ENCODE results near the gene PFKFB4.
A peak's percentile ranks its signal among the peaks of the same experiment; 100 is the strongest.

Gene PFKFB4

GRCh38 chr3:48556796-48557626, at the start of gene PFKFB4:
PFKFB4 (minus strand) TSS chr3:48556803; CDS start chr3:48556777, 26 bp downstream.
- TF ChIP-seq YY1 (IDR thresholded peaks at IDR 0.05; ENCODE audit: insufficient read depth, insufficient read length): no peak
- no peak for TF ChIP-seq ZNF274 (IDR thresholded peaks at IDR 0.05; ENCODE audit: low read depth, low read length)
- no peak for TF ChIP-seq SUZ12 (IDR thresholded peaks at IDR 0.05; ENCODE audit: extremely low read depth, insufficient read depth, insufficient read length)
- Histone ChIP-seq H3K4me3 (ENCODE audit: insufficient read length, low read depth) (peak within 1 kb of the TSS; percentile 70), H3K9me3 (ENCODE audit: insufficient read depth, low read length) (no peaks in the 10 kb centered on the region), H3K4me1 (ENCODE audit: insufficient read depth, insufficient read length) (peaks cover 38% of the 10 kb centered on the region), H3K27me3 (ENCODE audit: insufficient read depth, insufficient read length) (no peaks in the 10 kb centered on the region), H3K36me3 (ENCODE audit: insufficient read depth, insufficient read length, low read length) (peaks cover 12% of the 10 kb centered on the region), H3K9ac (ENCODE audit: insufficient read length, low read depth) (peak within 1 kb of the TSS; percentile 87)
- DNase-seq (ENCODE audit: low read depth, low spot score): peak; percentile 99

- TF ChIP-seq SUZ12 (IDR thresholded peaks at IDR 0.05; ENCODE audit: extremely low read depth, insufficient read depth, insufficient read length) (no peak), YY1 (IDR thresholded peaks at IDR 0.05; ENCODE audit: insufficient read depth, insufficient read length) (no peak), ZNF274 (IDR thresholded peaks at IDR 0.05; ENCODE audit: low read depth, low read length) (no peak)
- Histone ChIP-seq H3K36me3 (ENCODE audit: insufficient read depth, insufficient read length, low read length) (peaks cover 92% of the 10 kb centered on the region), H3K27me3 (ENCODE audit: insufficient read depth, insufficient read length) (no peaks in the 10 kb centered on the region), H3K4me1 (ENCODE audit: insufficient read depth, insufficient read length) (peaks cover 24% of the 10 kb centered on the region), H3K9ac (ENCODE audit: insufficient read length, low read depth) (no peak overlapping the region), H3K4me3 (ENCODE audit: insufficient read length, low read depth) (no peak overlapping the region), H3K9me3 (ENCODE audit: insufficient read depth, low read length) (no peaks in the 10 kb centered on the region)
- no peak for DNase-seq (ENCODE audit: low read depth, low spot score)
Observed at GRCh38 chr3:48601622-48601994, 45.0 kb upstream of the PFKFB4 start.

GRCh38 chr3:48600711-48601621, 44.4 kb upstream of the PFKFB4 start:
- Histone ChIP-seq H3K9ac (ENCODE audit: insufficient read length, low read depth) (no peak overlapping the region), H3K4me1 (ENCODE audit: insufficient read depth, insufficient read length) (peaks cover 30% of the 10 kb centered on the region), H3K27me3 (ENCODE audit: insufficient read depth, insufficient read length) (no peaks in the 10 kb centered on the region), H3K36me3 (ENCODE audit: insufficient read depth, insufficient read length, low read length) (peaks cover 89% of the 10 kb centered on the region), H3K9me3 (ENCODE audit: insufficient read depth, low read length) (no peaks in the 10 kb centered on the region), H3K4me3 (ENCODE audit: insufficient read length, low read depth) (no peak overlapping the region)
- no peak for DNase-seq (ENCODE audit: low read depth, low spot score)
- TF ChIP-seq SUZ12 (IDR thresholded peaks at IDR 0.05; ENCODE audit: extremely low read depth, insufficient read depth, insufficient read length) (no peak), ZNF274 (IDR thresholded peaks at IDR 0.05; ENCODE audit: low read depth, low read length) (no peak), YY1 (IDR thresholded peaks at IDR 0.05; ENCODE audit: insufficient read depth, insufficient read length) (no peak)

DNA sequence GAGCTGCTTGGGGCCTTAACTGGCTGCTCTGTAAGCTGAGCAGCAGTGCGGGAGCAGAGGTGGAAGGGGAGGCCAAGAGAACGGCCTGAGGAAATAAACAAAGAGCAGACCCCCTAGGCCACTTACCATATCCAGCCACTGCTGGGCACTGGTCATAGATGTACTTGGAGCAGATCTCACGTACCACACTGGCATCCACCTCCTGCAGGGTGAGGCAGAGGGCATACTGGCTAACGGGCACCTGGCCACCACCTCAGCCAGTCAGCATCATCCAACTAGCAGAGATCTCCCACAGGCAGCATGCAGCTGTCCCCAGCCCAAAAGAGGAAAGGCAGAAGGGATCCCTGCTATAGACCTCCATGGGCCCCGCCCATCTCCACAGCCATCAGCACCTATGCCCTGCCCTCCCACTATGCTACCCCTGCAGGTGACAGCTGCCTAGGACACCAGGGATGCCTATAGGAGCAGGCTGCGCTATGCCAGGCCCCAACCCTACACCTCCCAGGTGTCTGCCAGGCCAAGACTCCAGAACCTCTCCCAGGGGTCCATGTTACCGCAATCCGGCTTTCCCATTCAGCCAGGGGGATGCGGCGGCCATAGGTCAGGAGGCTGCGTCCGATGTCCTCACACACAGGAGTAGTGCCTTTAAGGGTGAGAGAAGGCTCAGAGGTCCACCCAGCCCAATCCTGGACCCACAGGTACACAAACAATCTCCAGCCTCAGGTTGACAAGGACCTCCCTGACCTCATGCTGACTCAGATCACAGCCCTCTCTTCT, 43.1 kb upstream of the PFKFB4 start:
- H3K4me3 ChIP-seq (ENCODE audit: insufficient read length, low read depth): no peak overlapping the region
- H3K36me3 ChIP-seq (ENCODE audit: insufficient read depth, insufficient read length, low read length): peaks cover 76% of the 10 kb centered on the region
- peaks cover 41% of the 10 kb centered on the region for H3K4me1 ChIP-seq (ENCODE audit: insufficient read depth, insufficient read length)
- TF ChIP-seq YY1 (IDR thresholded peaks at IDR 0.05; ENCODE audit: insufficient read depth, insufficient read length) (no peak), SUZ12 (IDR thresholded peaks at IDR 0.05; ENCODE audit: extremely low read depth, insufficient read depth, insufficient read length) (no peak), ZNF274 (IDR thresholded peaks at IDR 0.05; ENCODE audit: low read depth, low read length) (no peak)
- H3K9ac ChIP-seq (ENCODE audit: insufficient read length, low read depth): no peak overlapping the region
- no peaks in the 10 kb centered on the region for H3K9me3 ChIP-seq (ENCODE audit: insufficient read depth, low read length)
- H3K27me3 ChIP-seq (ENCODE audit: insufficient read depth, insufficient read length): no peaks in the 10 kb centered on the region
- DNase-seq (ENCODE audit: low read depth, low spot score): no peak

DNA sequence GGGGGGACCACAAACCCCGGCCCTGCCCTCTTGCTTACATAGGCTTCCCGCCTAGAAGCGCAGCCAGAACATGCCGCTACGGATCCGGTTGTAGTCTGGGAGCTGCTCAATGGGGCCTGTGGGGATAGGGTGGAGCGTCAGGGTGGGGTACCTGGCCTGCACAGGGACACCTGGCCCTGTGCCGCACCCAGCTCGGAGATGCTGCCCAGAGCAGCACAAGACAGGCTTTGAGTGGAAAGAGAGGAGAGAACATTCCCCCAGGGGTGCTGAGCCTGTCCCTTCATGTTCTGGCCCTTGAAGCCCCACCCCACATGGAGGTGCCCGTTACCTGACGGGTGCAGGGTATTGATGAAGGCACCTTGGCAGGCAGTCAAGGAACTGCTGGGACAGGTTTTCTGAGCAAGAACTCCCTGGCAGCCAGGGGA, 42.5 kb upstream of the PFKFB4 start:
- Histone ChIP-seq H3K4me1 (ENCODE audit: insufficient read depth, insufficient read length) (peaks cover 47% of the 10 kb centered on the region), H3K9me3 (ENCODE audit: insufficient read depth, low read length) (no peaks in the 10 kb centered on the region), H3K4me3 (ENCODE audit: insufficient read length, low read depth) (no peak overlapping the region), H3K36me3 (ENCODE audit: insufficient read depth, insufficient read length, low read length) (peaks cover 74% of the 10 kb centered on the region), H3K9ac (ENCODE audit: insufficient read length, low read depth) (no peak overlapping the region), H3K27me3 (ENCODE audit: insufficient read depth, insufficient read length) (no peaks in the 10 kb centered on the region)
- TF ChIP-seq YY1 (IDR thresholded peaks at IDR 0.05; ENCODE audit: insufficient read depth, insufficient read length): no peak
- TF ChIP-seq SUZ12 (IDR thresholded peaks at IDR 0.05; ENCODE audit: extremely low read depth, insufficient read depth, insufficient read length): no peak
- no peak for TF ChIP-seq ZNF274 (IDR thresholded peaks at IDR 0.05; ENCODE audit: low read depth, low read length)
- no peak for DNase-seq (ENCODE audit: low read depth, low spot score)

GRCh38 chr3:48598323-48599076, 41.9 kb upstream of the PFKFB4 start:
- H3K9ac ChIP-seq (ENCODE audit: insufficient read length, low read depth): peak overlapping the region; percentile 43
- TF ChIP-seq YY1 (IDR thresholded peaks at IDR 0.05; ENCODE audit: insufficient read depth, insufficient read length) (no peak), ZNF274 (IDR thresholded peaks at IDR 0.05; ENCODE audit: low read depth, low read length) (no peak), SUZ12 (IDR thresholded peaks at IDR 0.05; ENCODE audit: extremely low read depth, insufficient read depth, insufficient read length) (no peak)
- H3K4me3 ChIP-seq (ENCODE audit: insufficient read length, low read depth): no peak overlapping the region
- H3K36me3 ChIP-seq (ENCODE audit: insufficient read depth, insufficient read length, low read length): peaks cover 74% of the 10 kb centered on the region
- H3K27me3 ChIP-seq (ENCODE audit: insufficient read depth, insufficient read length): no peaks in the 10 kb centered on the region
- no peaks in the 10 kb centered on the region for H3K9me3 ChIP-seq (ENCODE audit: insufficient read depth, low read length)
- peaks cover 49% of the 10 kb centered on the region for H3K4me1 ChIP-seq (ENCODE audit: insufficient read depth, insufficient read length)
- DNase-seq (ENCODE audit: low read depth, low spot score): peak; percentile 61

All from NT2/D1 (cell line).